ENCODE data around the gene SMARCD1.
"Not testable (repeated sequence)": the region's sequence is repeated elsewhere in the genome, so short reads cannot be mapped to it uniquely, and the experiment has no call there.

Gene SMARCD1

DNA sequence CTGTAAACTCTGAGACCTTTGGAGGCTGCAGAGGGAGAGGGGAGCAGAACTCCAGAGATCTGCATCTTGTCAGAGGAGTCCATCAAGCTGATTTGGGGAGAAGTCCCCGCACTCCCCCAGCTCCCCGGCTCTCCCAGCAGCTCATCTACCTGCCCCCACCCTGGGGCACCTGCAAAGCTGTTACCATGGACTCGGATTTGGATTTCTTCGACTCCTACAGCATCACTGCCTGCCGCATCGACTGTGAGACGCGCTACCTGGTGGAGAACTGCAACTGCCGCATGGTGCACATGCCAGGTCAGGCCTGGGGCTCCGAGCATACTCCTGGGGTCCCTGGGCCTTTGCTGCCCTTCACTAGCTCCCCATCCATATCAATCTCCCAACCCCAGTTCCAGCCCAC is 6.9 kb upstream of the SMARCD1 start:
- Histone ChIP-seq H3K4me3 (ENCODE audit: low read depth, low read length) (no peak overlapping the region), H3K9me3 (no peaks in the 10 kb centered on the region), H3K27me3 (no peaks in the 10 kb centered on the region), H3K36me3 (peaks cover 12% of the 10 kb centered on the region), H3K4me1 (no peaks in the 10 kb centered on the region)
- TF ChIP-seq, protein P1, sequence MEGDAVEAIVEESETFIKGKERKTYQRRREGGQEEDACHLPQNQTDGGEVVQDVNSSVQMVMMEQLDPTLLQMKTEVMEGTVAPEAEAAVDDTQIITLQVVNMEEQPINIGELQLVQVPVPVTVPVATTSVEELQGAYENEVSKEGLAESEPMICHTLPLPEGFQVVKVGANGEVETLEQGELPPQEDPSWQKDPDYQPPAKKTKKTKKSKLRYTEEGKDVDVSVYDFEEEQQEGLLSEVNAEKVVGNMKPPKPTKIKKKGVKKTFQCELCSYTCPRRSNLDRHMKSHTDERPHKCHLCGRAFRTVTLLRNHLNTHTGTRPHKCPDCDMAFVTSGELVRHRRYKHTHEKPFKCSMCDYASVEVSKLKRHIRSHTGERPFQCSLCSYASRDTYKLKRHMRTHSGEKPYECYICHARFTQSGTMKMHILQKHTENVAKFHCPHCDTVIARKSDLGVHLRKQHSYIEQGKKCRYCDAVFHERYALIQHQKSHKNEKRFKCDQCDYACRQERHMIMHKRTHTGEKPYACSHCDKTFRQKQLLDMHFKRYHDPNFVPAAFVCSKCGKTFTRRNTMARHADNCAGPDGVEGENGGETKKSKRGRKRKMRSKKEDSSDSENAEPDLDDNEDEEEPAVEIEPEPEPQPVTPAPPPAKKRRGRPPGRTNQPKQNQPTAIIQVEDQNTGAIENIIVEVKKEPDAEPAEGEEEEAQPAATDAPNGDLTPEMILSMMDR (IDR thresholded peaks at IDR 0.05; ENCODE audit: low read depth, low read length): no peak
- no peak for DNase-seq

DNA sequence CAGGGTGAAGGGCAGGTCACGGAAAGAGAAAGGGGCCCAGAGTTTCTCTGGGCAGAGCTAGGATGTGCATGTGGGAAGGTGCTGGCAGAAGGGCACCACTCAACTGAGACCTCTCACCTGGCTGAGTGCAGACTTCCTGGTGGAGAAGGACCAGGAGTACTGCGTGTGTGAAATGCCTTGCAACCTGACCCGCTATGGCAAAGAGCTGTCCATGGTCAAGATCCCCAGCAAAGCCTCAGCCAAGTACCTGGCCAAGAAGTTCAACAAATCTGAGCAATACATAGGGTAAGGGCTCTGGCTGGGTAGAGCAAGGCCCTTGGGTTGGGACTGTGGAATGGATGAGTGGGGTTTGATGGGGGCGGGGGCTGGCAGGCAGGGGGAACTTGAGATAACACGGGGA is 5.4 kb upstream of the SMARCD1 start:
- H3K9me3 ChIP-seq: no peaks in the 10 kb centered on the region
- TF ChIP-seq, protein P1 (IDR thresholded peaks at IDR 0.05; ENCODE audit: low read depth, low read length): no peak
- no peak for DNase-seq
- peaks cover 12% of the 10 kb centered on the region for H3K36me3 ChIP-seq
- H3K4me3 ChIP-seq (ENCODE audit: low read depth, low read length): no peak overlapping the region
- no peaks in the 10 kb centered on the region for H3K27me3 ChIP-seq
- H3K4me1 ChIP-seq: no peaks in the 10 kb centered on the region

DNA sequence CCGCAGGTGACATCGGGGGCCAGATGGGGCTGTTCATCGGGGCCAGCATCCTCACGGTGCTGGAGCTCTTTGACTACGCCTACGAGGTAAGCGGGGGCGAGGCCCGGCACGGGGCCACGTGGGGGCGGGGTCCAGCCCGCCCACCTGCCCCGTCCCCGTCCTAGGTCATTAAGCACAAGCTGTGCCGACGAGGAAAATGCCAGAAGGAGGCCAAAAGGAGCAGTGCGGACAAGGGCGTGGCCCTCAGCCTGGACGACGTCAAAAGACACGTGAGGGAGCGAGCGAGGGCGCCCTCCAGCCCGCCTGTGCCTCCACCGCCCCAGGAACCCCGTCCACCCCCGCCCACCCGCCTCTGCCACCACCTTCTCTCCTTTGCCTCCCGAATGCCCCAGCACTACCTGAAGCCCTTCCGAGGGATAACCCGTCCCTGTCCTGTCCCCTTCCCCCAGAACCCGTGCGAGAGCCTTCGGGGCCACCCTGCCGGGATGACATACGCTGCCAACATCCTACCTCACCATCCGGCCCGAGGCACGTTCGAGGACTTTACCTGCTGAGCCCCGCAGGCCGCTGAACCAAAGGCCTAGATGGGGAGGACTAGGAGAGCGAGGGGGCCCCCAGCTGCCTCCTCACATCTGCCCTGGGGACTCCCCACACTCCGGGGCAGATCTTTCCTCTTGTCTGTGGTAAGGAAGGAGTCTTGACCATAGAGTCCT is 3.9 kb upstream of the SMARCD1 start:
- DNase-seq: no peak
- peaks cover 12% of the 10 kb centered on the region for H3K36me3 ChIP-seq
- TF ChIP-seq, protein P1 (IDR thresholded peaks at IDR 0.05; ENCODE audit: low read depth, low read length): no peak
- no peaks in the 10 kb centered on the region for H3K9me3 ChIP-seq
- no peaks in the 10 kb centered on the region for H3K4me1 ChIP-seq
- H3K27me3 ChIP-seq: no peaks in the 10 kb centered on the region
- no peak overlapping the region for H3K4me3 ChIP-seq (ENCODE audit: low read depth, low read length)

DNA sequence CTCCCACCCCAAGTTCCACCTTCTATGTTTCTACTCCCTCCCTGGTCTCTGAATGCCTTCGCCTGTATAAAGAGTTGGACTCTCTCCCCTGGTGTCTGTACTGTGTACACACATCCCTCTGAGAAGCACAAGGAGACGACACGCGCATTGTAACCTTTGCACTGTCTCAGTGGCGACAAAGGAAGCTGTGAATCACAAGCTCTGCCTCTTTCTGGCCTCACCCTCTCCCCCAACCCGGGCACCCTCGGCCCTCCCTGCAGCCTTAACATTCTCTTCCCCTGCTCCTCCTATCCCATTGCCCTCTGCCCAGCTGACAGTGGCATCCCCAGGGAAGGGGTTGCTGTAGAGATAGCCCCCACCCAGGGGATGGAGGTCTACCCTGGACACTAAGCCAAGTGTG is 2.5 kb upstream of the SMARCD1 start:
- DNase-seq: no peak
- Histone ChIP-seq H3K9me3 (no peaks in the 10 kb centered on the region), H3K4me3 (ENCODE audit: low read depth, low read length) (no peak overlapping the region), H3K27me3 (no peaks in the 10 kb centered on the region), H3K4me1 (no peaks in the 10 kb centered on the region), H3K36me3 (peaks cover 26% of the 10 kb centered on the region)
- TF ChIP-seq, protein P1 (IDR thresholded peaks at IDR 0.05; ENCODE audit: low read depth, low read length): no peak

DNA sequence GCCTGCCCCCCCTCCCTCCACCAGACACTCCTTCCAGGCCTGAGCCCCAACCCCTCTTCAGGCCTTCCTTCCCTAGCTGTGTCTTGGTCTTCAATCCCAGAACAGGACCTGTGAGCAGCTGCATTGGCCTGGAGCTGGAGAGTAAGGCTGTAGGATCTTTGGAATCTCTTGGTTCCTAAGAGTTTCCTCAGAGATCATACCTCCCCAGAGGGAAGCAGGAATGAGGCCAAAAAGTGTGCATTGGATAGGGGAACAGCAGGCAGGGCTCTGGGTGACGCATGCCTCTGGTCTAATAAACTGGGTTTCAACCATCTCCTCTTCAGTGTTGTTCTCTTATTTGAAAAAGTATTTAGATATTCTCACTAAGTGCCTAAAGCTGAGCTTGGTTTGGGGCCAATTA is 1.8 kb upstream of the SMARCD1 start:
- Histone ChIP-seq H3K9me3 (no peaks in the 10 kb centered on the region), H3K27me3 (no peaks in the 10 kb centered on the region), H3K4me3 (ENCODE audit: low read depth, low read length) (no peak overlapping the region), H3K4me1 (no peaks in the 10 kb centered on the region), H3K36me3 (peaks cover 30% of the 10 kb centered on the region)
- DNase-seq: no peak
- TF ChIP-seq, protein P1 (IDR thresholded peaks at IDR 0.05; ENCODE audit: low read depth, low read length): no peak

DNA sequence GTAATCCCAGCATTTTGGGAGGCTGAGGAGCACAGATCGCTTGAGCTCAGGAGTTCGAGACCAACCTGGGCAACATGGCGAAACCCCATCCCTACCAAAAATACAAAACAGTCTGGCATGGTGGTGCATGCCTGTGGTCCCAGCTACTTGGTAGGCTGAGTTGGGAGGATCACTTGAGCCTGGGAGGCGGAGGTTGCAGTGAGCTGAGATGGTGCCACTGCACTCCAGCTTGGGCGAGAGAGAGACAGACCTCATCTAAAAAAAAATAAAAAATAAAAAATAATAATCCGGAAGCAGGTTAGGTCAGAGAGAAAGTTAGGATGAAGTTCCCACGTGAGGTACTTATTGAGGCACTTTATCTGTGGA is 750 bp upstream of the SMARCD1 start:
- H3K9me3 ChIP-seq, DNase-seq, H3K27me3 ChIP-seq, H3K4me1 ChIP-seq: not testable (repeated sequence)
- peaks cover 33% of the 10 kb centered on the region for H3K36me3 ChIP-seq
- H3K4me3 ChIP-seq (ENCODE audit: low read depth, low read length): peak overlapping the region; percentile 75
